T-helper 22 cell (primary cell): ENCODE results near the gene CCL4.
"Not testable (repeated sequence)": the region's sequence is repeated elsewhere in the genome, so short reads cannot be mapped to it uniquely, and the experiment has no call there.

Experiments used
- DNase-seq: peaks from one replicate; pipeline ENCODE4 v3.0.0-alpha.2; 2020; ENCODE audit warnings: low read depth

The CCL4 gene

GRCh38 chr17:36103401-36103975 lies at the start of gene CCL4:
CCL4 (plus strand) TSS chr17:36103827; CDS start chr17:36103906, 79 bp downstream.
- DNase-seq = not testable (repeated sequence)

DNA sequence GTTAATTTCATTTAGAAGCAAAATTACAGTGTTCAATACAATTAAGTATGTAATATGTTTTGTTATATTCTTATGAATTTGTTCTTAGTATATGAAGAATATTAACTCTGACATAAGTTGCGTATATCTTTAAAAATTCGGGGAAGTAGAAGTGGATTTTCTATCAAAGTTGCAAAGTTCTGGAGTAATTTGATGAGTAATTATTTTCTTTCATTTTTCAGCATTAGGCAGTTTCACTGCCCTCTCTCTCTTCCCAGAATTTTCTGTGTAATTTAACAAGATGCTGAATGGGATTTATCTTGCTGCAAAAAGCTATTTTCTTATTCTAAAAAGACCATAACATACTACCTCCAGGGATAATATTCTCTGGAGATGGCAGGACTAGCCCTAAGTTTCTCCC lies 48.5 kb upstream of the CCL4 start:
- DNase-seq = no peak

GRCh38 chr17:36055921-36056520 lies 47.6 kb upstream of the CCL4 start:
- no peak for DNase-seq

GRCh38 chr17:36057911-36058310 lies 45.7 kb upstream of the CCL4 start:
- DNase-seq = no peak

- no peak for DNase-seq
These were observed 44.2 kb upstream of the CCL4 start for GRCh38 chr17:36059406-36059805.

DNA sequence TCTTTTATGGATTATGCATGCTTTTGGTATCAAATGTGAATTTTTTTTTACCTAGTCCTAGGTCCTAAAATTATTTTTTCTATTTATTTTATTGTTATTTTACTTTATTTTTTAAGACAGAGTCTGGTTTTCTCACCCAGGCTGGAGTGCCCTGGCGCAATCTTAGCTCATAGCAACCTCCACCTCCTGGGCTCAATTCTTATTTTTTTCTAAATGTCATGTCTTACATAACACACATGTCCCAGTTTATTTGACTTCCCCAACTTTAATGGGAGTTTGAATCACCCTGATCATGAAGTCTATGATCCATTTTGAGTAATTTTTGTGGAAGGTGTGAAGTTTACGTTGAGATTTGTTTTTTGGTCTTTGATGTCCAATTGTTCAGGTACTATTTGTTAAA lies 42.8 kb upstream of the CCL4 start:
- DNase-seq = no peak

- DNase-seq = no peak
These were observed 39.7 kb upstream of the CCL4 start, which contains the start of gene CCL18 for GRCh38 chr17:36063786-36064541. CCL18 (plus strand) TSS chr17:36064272; CDS start chr17:36064343, 71 bp downstream.

DNA sequence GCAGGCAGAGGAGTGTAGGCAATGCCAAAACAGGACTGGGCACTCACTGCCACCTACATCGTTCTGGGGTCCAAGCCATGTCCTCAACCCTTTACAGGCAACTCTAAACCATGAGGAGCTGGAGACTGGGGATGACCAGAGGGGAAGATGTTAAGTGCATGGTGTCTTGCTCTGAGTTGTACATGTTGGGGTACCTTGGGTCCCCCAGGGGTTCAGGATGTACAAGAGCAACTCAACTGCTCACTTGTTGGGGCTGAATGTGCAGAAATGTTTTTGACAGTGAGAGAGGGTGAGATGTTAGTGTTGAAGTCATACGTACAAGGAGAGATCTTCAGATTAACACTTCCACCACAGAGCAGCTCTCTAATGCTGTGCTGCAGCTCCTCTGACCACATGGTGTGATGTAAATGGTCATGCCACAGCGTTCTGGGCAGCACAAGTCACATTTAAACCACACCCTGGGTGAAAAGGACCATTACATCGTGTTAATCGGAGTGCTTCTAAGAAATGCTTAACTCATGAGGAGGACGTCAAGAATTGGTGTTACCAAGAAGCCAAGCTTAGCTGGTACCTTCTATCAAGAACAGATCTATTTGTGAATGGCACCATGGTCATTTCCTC lies 37.2 kb upstream of the CCL4 start:
- no peak for DNase-seq

DNA sequence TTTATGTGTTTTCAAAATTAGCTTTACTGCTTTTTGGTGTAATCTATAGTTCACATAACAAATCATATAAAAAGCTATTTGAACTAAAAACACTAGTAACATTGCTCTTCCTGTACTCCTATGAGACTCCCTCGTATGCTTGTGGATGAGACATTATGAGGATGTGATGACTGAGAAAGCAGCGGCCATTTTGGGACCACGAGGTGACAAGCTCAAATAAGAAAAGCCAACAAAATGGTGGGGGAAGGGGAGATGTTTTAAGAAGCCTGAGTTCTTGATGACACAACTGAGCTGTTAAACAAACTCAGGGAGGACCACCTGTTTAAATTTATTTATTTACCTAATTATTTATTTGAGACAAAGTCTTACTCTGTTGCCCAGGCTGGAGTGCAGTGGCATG lies 35.1 kb upstream of the CCL4 start:
- DNase-seq = no peak

GRCh38 chr17:36069136-36069535 lies 34.5 kb upstream of the CCL4 start:
- no peak for DNase-seq

DNA sequence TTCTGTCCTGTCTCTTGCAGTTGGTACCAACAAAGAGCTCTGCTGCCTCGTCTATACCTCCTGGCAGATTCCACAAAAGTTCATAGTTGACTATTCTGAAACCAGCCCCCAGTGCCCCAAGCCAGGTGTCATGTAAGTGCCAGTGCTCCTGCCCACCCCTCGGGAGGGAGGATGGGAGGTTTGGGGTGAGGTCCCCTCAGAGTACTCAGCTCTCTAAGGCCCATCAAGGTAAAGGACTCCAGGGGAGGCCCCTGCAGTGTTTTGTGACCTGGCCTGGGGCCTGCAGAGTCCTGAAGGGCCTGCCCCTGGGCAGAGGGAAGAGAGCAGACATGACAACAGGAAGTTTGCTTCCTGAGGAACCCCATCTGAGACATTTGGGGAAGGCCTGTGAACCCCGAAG lies 33.2 kb upstream of the CCL4 start:
- DNase-seq = no peak

GRCh38 chr17:36071751-36072150 lies 31.9 kb upstream of the CCL4 start:
- DNase-seq = no peak

- no peak for DNase-seq
These were observed 31.1 kb upstream of the CCL4 start for GRCh38 chr17:36072431-36073121.

GRCh38 chr17:36074365-36074764 lies 29.3 kb upstream of the CCL4 start:
- no peak for DNase-seq

- DNase-seq = not testable (repeated sequence)
These were observed 21.8 kb upstream of the CCL4 start for GRCh38 chr17:36081681-36082471.

GRCh38 chr17:36082482-36083120 lies 21.0 kb upstream of the CCL4 start:
- DNase-seq = not testable (repeated sequence)

GRCh38 chr17:36083691-36084090 lies 19.9 kb upstream of the CCL4 start:
- not testable (repeated sequence) for DNase-seq

GRCh38 chr17:36085765-36086164 lies 17.9 kb upstream of the CCL4 start:
- DNase-seq = no peak

DNA sequence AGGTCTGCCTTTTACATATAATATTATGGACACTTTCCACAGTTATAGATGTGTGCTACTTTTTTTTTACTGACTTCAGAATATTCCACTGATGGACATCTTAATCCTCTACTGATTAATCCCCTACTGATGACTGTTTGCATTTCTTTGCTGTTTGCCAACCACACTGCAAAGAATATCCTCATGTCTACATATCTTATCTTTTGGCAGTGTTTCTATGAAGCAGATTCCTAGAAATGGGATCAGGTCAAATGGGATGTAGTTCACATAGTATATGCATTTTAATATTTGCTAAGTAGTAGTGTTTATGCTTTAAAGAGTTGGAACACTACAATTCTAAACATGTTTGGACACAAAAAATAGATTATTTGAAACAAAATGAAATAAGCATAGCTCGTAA lies 16.8 kb upstream of the CCL4 start:
- no peak for DNase-seq

- not testable (repeated sequence) for DNase-seq
These were observed 16.2 kb upstream of the CCL4 start for GRCh38 chr17:36087471-36087870.
